ENCODE data around the gene DUSP3. TPM values are rescaled to one million over a fixed set of nuclear protein-coding genes. Genes with fewer than 3 reads are reported as not detected.

Gene DUSP3
- polyA plus RNA-seq, 1 experiment, result 27.9 TPM

GRCh38 chr17:43758497-43759174, 20.1 kb downstream of the DUSP3 start, which contains the start of gene SOST:
TSS of gene SOST (minus strand) at chr17:43758791. CDS start at chr17:43758741, 50 bp downstream.
- POLR2A ChIA-PET, result no interaction called here
- TF ChIP-seq, protein P1, sequence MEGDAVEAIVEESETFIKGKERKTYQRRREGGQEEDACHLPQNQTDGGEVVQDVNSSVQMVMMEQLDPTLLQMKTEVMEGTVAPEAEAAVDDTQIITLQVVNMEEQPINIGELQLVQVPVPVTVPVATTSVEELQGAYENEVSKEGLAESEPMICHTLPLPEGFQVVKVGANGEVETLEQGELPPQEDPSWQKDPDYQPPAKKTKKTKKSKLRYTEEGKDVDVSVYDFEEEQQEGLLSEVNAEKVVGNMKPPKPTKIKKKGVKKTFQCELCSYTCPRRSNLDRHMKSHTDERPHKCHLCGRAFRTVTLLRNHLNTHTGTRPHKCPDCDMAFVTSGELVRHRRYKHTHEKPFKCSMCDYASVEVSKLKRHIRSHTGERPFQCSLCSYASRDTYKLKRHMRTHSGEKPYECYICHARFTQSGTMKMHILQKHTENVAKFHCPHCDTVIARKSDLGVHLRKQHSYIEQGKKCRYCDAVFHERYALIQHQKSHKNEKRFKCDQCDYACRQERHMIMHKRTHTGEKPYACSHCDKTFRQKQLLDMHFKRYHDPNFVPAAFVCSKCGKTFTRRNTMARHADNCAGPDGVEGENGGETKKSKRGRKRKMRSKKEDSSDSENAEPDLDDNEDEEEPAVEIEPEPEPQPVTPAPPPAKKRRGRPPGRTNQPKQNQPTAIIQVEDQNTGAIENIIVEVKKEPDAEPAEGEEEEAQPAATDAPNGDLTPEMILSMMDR (IDR thresholded peaks at IDR 0.05; ENCODE audit: insufficient read depth, low read depth, low read length), result no peak
- no peak for DNase-seq (ENCODE audit: low read depth)
- Histone ChIP-seq H3K36me3 (ENCODE audit: control insufficient read depth, insufficient read depth, low read length) (no peaks in the 10 kb centered on the region), H3K4me3 (ENCODE audit: low read depth, low read length) (no peak within 1 kb of the TSS), H3K27me3 (ENCODE audit: control insufficient read depth, insufficient read depth, low read length) (peaks cover 21% of the 10 kb centered on the region)
- CTCF ChIA-PET, result interaction anchor here (0.7 to 19.9 kb wide), 9 partner anchors 8 to 972 kb away, joined by 3 to 784 read pairs (median 10); no protein-coding TSS in a partner anchor

DNA sequence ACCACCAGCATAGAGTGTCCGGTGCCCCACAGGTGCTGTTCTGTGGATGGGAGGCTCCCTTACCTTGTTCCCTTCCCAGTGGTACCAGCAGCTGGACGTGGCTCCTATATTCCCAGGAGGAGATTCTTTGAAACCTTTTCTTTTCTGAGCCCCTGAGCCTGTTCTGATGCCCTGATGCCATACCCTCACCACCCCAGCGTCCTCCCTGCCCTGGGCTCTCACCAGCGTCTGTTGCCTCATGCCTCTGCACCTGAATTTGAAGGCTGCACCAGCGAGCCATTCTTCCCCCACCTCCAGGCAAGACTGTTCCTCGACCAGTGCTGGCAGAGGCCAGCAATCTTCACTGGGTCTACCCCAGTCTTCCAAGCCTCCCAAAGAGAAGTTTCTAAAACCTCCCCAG, 20.7 kb downstream of the DUSP3 start:
- ChIA-PET POLR2A (no interaction called here), CTCF (interaction anchor here (0.7 to 19.9 kb wide), 5 partner anchors 9 to 58 kb away, joined by 3 to 784 read pairs (median 12); no protein-coding TSS in a partner anchor)
- Histone ChIP-seq H3K4me3 (ENCODE audit: low read depth, low read length) (no peak overlapping the region), H3K36me3 (ENCODE audit: control insufficient read depth, insufficient read depth, low read length) (no peaks in the 10 kb centered on the region), H3K27me3 (ENCODE audit: control insufficient read depth, insufficient read depth, low read length) (peaks cover 21% of the 10 kb centered on the region)
- TF ChIP-seq, protein P1 (IDR thresholded peaks at IDR 0.05; ENCODE audit: insufficient read depth, low read depth, low read length), result no peak
- DNase-seq (ENCODE audit: low read depth), result no peak

DNA sequence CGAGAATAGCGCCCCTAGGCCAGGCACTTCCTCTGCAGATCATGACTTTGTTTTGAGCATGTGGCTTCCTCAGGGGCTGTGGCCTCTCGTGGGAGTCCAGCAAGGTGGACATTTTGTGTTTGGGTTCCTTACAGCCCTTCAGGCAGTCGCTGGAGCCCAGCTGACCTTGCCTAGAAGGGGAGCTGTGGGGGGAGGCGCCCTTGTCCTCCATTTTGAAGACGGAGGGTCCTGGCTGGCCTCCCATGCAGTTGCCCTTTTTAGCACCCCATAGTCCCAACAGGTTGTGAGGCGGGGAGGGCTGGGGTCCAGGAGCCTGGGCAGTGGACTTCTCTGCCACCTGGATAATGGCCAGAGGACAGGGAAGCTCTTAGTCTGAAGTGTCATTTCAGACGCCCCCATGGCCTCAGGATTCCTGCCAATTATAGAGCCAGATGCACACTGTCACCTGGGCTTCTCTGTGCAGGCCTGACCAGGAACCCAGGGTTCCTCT, 21.6 kb downstream of the DUSP3 start:
- ChIA-PET POLR2A (no interaction called here), CTCF (interaction anchor here (0.7 to 19.9 kb wide), 3 partner anchors 10 to 57 kb away, joined by 3 to 784 read pairs (median 20); no protein-coding TSS in a partner anchor)
- TF ChIP-seq, protein P1 (IDR thresholded peaks at IDR 0.05; ENCODE audit: insufficient read depth, low read depth, low read length), result no peak
- peaks cover 21% of the 10 kb centered on the region for H3K27me3 ChIP-seq (ENCODE audit: control insufficient read depth, insufficient read depth, low read length)
- DNase-seq (ENCODE audit: low read depth), result no peak
- no peaks in the 10 kb centered on the region for H3K36me3 ChIP-seq (ENCODE audit: control insufficient read depth, insufficient read depth, low read length)
- H3K4me3 ChIP-seq (ENCODE audit: low read depth, low read length), result no peak overlapping the region

- Histone ChIP-seq H3K36me3 (ENCODE audit: control insufficient read depth, insufficient read depth, low read length) (no peaks in the 10 kb centered on the region), H3K4me3 (ENCODE audit: low read depth, low read length) (no peak overlapping the region), H3K27me3 (ENCODE audit: control insufficient read depth, insufficient read depth, low read length) (peaks cover 21% of the 10 kb centered on the region)
- TF ChIP-seq, protein P1 (IDR thresholded peaks at IDR 0.05; ENCODE audit: insufficient read depth, low read depth, low read length), result no peak
- ChIA-PET CTCF (interaction anchor here (4.7 to 19.9 kb wide), 2 partner anchors 11 to 56 kb away, joined by 20 to 784 read pairs; no protein-coding TSS in a partner anchor), POLR2A (no interaction called here)
- DNase-seq (ENCODE audit: low read depth), result no peak
Observed at GRCh38 chr17:43756201-43756600, 22.6 kb downstream of the DUSP3 start.

GRCh38 chr17:43755389-43755875, 23.3 kb downstream of the DUSP3 start:
- POLR2A ChIA-PET, result interaction anchor here (0.6 kb wide), 1 partner anchor 54 kb away, joined by 6 read pairs; no protein-coding TSS in a partner anchor
- Histone ChIP-seq H3K4me3 (ENCODE audit: low read depth, low read length) (no peak overlapping the region), H3K27me3 (ENCODE audit: control insufficient read depth, insufficient read depth, low read length) (peaks cover 21% of the 10 kb centered on the region), H3K36me3 (ENCODE audit: control insufficient read depth, insufficient read depth, low read length) (no peaks in the 10 kb centered on the region)
- CTCF ChIA-PET, result interaction anchor here (0.7 to 19.9 kb wide), 4 partner anchors 11 to 55 kb away, joined by 3 to 784 read pairs (median 12); no protein-coding TSS in a partner anchor
- no peak for DNase-seq (ENCODE audit: low read depth)
- TF ChIP-seq, protein P1 (IDR thresholded peaks at IDR 0.05; ENCODE audit: insufficient read depth, low read depth, low read length), result no peak

Data from BJ (cell line).